GM06990 (cell line): ENCODE results near the gene ATP10D.
"Not testable (repeated sequence)": the region's sequence is repeated elsewhere in the genome, so short reads cannot be mapped to it uniquely, and the experiment has no call there.

Source experiments
- DNase-seq: peaks from one replicate; pipeline ENCODE4 v3.0.0-alpha.2; 2011; ENCODE audit not compliant: insufficient read length; ENCODE audit errors: extremely low read depth
- H3K27me3 ChIP-seq: replicated peaks from 2 replicates; pipeline ENCODE4 v1.6.0; 2011; ENCODE audit warnings: low read length; ENCODE audit not compliant: control insufficient read depth, insufficient read depth
- H3K36me3 ChIP-seq: 2 replicates; pipeline ENCODE4 v1.5.1; 2011; ENCODE audit warnings: low read length; ENCODE audit not compliant: control insufficient read depth, insufficient read depth
- H3K4me3 ChIP-seq: replicated peaks from 2 replicates; pipeline ENCODE4 v1.5.1; 2011; ENCODE audit warnings: low read depth, mild to moderate bottlenecking, control low read depth, low read length
- TF ChIP-seq, protein P1 (sequence below): IDR thresholded peaks from 2 replicates; pipeline ENCODE4 v1.5.1; 2011; ENCODE audit warnings: low read length, control low read depth, mild to moderate bottlenecking, inconsistent platforms; ENCODE audit not compliant: insufficient read depth, poor library complexity, severe bottlenecking

ATP10D gene

DNA sequence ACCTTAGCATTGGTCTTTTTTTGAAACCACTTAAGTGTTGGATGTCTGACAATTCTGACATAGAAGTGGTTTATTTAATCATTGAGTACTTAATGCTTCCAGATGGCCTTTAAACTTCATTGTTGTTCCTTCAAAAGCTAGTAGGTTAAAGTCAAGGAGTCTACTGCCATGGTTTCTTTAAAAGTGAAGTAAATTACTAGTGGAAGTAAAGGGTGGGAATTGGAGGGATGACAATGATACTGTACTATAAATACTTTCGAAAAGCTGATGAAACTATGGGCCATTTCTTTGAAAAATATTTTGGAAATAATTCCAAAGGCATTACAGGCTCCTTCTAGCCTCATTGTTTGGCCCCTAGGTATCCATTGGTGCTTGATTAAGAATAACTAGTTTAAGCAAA is 51.9 kb downstream of the ATP10D start:
- Histone ChIP-seq H3K27me3 (no peaks in the 10 kb centered on the region), H3K36me3 (no peaks in the 10 kb centered on the region; the same call in 1 of the 2 replicates), H3K4me3 (no peak overlapping the region)
- TF ChIP-seq, protein P1, sequence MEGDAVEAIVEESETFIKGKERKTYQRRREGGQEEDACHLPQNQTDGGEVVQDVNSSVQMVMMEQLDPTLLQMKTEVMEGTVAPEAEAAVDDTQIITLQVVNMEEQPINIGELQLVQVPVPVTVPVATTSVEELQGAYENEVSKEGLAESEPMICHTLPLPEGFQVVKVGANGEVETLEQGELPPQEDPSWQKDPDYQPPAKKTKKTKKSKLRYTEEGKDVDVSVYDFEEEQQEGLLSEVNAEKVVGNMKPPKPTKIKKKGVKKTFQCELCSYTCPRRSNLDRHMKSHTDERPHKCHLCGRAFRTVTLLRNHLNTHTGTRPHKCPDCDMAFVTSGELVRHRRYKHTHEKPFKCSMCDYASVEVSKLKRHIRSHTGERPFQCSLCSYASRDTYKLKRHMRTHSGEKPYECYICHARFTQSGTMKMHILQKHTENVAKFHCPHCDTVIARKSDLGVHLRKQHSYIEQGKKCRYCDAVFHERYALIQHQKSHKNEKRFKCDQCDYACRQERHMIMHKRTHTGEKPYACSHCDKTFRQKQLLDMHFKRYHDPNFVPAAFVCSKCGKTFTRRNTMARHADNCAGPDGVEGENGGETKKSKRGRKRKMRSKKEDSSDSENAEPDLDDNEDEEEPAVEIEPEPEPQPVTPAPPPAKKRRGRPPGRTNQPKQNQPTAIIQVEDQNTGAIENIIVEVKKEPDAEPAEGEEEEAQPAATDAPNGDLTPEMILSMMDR = no peak
- no peak for DNase-seq

DNA sequence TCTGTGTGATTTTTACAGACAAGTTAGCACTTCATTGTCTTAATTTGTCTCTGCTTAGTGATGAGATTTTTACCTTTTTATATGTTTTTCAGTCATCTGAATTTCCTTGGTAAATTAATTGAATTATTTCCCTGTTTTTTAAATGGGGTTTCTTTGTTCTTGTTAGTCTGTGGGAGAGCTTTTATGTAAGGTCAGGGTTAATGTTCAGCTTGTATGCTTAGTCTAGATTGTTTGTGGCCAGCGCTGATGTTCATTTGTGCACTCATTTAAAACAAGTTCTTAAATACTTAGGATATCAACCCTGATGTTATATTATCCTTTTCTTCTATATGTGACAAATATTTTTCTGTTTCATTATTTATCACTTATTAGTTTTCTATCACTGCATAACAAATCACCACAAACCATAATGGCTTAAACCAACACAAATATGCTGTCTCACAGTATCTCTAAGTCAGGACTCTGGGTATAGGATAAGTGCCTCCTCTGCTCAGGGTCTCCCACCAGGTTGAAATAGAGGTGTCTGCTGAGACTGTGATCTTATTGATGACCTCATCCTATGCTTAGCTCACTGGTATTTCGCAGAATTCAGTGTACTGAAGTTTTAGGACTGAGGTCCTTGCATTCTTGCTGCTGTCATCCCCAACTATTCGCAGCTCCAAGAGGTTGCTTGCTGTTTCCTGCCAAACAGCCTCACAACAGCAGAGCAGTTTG is 53.2 kb downstream of the ATP10D start:
- H3K27me3 ChIP-seq = no peaks in the 10 kb centered on the region

DNA sequence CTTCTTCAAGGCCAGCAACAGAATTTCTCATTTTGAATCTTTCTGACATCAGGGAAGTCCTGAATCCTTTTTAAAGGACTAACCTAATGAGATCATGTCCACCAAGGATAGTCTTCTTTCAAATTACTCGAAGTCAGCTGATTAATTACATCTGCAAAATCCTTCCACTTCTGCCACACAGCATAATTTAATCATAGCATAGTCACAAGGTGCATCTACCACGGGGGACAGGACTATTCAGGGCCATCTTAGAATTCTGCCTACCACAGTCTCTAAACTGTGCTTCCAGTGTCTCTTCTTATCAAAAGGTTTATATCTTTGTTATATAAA is 53.7 kb downstream of the ATP10D start:
- no peaks in the 10 kb centered on the region; the same call in 1 of the 2 replicates for H3K36me3 ChIP-seq
- TF ChIP-seq, protein P1 = no peak
- H3K27me3 ChIP-seq = no peaks in the 10 kb centered on the region
- no peak overlapping the region for H3K4me3 ChIP-seq
- no peak for DNase-seq

More for the DNA sequence above, 53.2 kb downstream of the ATP10D start:
- Histone ChIP-seq H3K4me3 (no peak overlapping the region), H3K36me3 (no peaks in the 10 kb centered on the region; the same call in 1 of the 2 replicates)
- TF ChIP-seq, protein P1 = no peak
- DNase-seq = no peak

DNA sequence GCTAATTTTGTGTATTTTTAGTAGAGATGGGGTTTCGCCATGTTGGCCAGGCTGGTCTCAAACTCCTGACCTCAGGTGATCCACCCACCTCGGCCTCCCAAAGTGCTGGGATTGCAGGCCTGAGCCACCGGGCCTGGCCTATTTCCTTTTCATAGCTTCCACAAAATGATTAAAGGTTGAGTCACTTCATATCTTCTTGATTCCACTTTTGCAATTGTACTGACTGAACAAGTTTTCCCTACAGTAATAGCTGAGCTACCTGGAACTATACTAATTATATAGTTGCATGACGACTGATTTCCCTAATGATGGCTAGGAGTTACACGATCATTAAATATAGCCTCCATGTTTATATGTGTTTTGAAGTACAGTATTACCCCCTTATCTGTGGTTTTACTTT is 57.6 kb downstream of the ATP10D start:
- not testable (repeated sequence) for H3K27me3 ChIP-seq, H3K36me3 ChIP-seq, H3K4me3 ChIP-seq, DNase-seq

DNA sequence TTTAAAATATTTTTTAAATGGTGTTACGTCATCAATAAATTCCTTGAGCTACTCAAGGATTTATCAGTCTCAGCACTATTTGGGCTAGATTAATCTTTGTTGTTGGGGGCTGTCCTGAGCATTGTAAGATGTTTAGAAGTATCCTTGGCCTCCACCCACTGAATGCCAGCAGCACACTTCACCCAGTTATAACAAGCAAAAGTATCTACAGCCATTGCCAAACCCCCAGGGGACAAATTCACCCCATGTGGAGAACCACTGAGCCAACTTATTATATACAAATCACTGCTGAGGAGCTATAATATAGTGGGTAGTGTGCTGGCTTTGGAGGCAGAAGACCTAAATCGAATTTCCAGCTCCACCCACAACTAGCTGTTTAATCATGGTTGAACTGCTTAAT is 58.3 kb downstream of the ATP10D start:
- H3K4me3 ChIP-seq = no peak overlapping the region
- DNase-seq = no peak
- TF ChIP-seq, protein P1 = no peak
- no peaks in the 10 kb centered on the region for H3K27me3 ChIP-seq
- H3K36me3 ChIP-seq = peaks cover 2% of the 10 kb centered on the region

DNA sequence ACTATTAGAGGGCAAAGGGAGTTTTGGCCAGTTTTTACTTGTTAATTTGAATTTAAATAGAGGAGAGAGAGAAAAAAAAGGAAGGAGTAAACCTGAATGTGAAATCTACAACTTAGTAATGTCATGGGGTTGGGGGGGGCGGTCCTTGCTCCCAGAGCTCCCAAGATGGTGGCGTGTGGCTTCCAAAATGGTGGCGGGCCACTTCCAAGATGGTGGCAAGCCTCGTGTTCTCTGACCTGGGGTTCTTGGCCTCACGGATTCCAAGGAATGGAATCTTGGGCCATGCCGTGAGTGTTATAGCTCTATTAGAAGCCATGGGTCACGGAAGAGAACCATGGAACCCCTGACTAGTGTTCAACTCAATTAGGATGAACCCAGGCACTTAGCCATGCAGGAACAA is 65.3 kb downstream of the ATP10D start:
- H3K4me3 ChIP-seq, DNase-seq, H3K27me3 ChIP-seq, H3K36me3 ChIP-seq: not testable (repeated sequence)
